HG02623 (cell line): ENCODE measurements around the gene COX10.
"Not testable (repeated sequence)": the region's sequence is repeated elsewhere in the genome, so short reads cannot be mapped to it uniquely, and the experiment has no call there.

Source experiments
- ATAC-seq: cut with Tn5 transposase; IDR thresholded peaks from one replicate; pipeline ENCODE4 v1.9.1; 2021; ENCODE audit warnings: moderate library complexity; ENCODE audit not compliant: unreplicated experiment

The COX10 gene

DNA sequence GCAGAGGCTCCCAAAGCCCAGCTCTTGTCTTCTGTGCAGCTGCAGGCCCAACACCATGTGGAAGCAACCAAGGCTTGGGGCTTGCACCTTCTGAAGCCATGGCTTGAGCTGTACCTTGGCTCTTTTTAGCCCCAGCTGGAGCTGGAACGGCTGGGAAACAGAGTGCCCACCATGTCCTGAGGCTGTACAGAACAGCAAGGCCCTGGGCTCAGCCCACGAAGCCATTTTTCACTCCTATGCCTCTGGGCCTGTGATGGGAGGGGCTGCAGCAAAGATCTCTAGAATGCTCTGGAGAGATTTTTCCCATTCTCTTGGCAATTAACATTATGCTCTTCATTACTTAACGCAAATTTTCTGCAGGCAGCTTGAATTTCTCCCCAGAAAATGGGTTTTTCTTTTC is 99.3 kb downstream of the COX10 start:
- no peak for ATAC-seq

DNA sequence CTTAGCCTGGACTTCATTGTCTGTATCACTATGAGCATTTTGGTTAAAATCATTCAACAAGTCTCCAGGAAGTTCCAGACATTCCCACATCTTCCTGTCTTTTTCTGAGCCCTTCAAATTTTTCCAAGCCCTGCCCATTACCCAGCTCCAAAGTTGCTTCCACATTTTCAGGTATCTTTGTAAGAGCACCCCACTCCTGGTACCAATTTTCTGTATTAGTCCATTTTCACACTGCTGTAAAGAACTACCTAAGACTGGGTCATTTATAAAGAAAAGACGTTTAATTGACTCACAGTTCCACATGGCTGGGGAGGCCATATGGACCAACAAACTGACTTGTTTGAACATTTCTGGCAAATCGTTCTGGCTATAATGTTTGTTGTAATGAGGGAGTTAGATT is 100.0 kb downstream of the COX10 start:
- ATAC-seq, result no peak

DNA sequence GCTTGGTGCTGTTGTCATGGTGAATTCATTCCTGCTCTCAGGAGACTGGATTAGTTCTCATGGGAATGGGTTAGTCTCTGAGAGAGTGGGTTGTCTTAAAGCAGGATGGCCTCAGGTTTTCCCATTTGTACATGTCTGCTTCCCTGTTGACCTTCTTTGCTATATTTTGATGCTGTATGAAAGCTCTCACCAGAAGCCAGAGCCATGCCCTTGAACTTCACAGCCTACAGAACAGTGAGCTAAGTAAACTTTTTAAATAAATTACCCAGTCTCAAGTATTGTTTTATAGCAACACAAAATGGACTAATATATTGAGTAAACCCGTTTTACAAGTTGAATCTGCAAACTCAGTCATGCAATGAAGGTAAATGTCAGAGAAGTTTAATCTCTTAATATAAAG is 100.6 kb downstream of the COX10 start:
- ATAC-seq, result no peak

DNA sequence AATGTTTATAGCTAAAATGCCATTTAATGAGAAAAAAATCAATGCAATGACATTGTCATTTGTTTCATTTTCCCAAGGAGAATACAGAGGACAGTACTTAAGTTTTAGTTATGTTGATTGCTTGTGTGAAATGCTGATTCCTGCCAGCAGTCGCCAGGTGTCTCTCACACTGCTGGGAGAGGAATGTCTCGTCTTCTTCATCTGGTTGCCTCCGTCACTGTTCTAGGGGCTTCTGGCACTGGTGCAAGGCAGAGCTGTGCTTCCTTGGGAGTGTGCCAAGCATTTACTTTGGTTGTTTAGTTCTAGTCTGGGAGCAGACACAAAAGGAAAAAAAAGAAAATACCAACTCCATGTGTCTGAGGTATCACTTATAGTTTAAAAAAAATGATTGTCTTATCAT is 107.7 kb downstream of the COX10 start:
- ATAC-seq, result not testable (repeated sequence)

DNA sequence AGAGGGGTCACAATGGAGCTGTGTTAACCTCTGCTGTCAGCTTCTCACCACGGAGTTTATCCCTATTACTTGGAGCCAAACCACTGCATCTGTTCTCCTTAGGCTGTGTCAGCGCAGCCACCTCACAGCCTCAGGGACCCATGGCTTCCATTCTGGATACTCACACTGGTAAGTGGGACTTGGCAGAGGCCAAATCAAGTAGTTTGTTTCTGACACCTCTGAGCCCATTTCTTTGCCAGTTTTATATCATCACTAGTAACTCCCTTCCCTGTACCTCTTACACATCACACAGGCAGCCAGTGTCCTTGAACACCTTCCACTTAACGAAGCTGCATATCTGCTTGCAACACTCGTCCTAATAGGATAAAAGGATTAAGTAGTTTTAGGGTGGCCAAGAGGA is 108.5 kb downstream of the COX10 start:
- not testable (repeated sequence) for ATAC-seq

DNA sequence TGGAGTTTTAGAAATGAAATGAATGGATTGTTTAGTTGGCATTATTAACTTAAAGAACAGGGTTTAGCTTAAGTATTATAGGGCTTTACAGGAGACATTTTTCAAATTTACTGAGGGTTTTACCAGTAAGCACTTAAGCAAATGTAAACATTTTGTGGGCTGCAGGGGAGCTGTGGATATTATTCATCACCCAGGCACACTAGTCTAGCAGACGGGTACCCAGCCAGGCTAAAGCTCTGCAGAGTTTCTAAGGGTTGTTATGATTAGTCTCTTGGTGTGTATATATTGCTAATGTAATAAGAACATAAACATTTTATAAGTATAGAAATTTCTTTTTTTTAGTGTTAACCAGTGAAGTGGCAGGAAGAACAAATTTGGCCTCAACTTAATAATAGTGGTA is 110.6 kb downstream of the COX10 start:
- ATAC-seq, result not testable (repeated sequence)

DNA sequence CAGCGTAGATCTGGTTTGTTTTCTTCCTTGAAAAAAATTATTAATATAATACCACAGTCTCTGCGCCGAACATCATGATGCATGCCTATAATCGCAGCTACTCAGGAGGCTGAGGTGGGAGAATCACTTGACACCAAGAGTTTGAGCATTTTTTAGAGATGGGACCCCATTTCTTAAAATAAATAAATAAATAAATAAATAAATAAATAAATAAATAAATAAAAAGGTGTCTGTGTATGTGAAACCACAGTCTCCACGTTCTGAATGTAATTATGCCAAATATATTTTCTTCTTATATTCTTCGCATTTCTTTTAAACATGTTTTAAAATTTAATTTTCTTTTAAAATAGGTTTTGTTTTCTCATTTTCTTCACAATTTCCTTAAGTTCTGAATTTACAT is 112.8 kb downstream of the COX10 start:
- ATAC-seq, result not testable (repeated sequence)

DNA sequence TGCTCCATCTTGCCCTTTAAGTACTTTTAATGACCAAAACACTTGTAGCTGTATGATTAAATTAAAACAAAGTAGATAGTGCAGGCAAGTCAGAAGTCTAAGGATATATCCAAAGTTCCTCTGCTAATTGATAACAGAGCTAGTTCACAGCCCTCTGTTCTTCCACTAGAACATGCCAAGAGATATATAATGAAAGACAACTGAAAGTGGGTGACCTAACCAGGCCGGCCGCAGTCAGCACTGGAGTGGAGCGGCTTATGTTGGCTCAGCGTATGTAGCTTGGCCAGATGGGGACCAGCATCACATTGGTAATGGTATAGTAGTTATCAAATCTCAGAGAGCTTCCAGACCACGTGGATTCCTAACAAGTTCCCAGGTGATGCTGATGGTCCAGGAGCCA is 115.2 kb downstream of the COX10 start:
- not testable (repeated sequence) for ATAC-seq

DNA sequence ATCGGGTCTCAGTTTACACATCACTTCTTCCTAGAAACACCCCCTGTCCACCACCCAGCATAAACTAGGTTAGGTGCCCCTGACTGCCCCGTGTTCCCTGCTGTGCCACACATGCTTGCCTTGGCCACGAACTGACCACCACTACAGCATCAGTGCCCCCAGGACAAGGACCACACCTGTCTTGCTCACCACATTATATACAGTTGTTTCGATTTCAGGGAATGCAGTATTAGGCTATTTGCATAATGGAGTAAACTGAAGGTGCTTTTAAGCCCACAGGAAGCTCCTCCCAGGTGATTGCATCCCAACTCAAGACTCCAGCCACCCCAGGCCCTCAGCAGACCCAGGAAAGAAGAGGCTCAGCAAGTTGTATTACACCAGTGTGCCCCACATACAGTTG is 117.1 kb downstream of the COX10 start:
- ATAC-seq, result not testable (repeated sequence)

DNA sequence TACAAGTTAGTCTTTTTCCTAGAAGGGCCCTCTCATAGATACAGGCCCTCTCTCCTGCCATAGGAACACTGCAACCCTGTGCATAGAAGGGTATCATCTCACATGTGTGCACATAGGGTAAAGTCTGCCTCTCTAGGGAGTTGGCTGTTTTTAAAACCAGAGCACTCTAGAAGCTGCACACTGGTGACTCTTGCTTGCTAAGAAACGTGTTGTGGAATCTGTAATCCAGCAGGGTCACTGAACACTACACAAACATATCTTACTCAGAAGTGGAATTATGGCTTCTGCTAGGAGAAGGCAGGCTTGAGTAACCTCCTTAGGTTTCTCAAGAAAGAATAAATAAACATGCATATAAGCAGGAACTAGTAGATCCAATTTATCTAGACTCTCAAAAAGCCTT is 121.5 kb downstream of the COX10 start:
- not testable (repeated sequence) for ATAC-seq

DNA sequence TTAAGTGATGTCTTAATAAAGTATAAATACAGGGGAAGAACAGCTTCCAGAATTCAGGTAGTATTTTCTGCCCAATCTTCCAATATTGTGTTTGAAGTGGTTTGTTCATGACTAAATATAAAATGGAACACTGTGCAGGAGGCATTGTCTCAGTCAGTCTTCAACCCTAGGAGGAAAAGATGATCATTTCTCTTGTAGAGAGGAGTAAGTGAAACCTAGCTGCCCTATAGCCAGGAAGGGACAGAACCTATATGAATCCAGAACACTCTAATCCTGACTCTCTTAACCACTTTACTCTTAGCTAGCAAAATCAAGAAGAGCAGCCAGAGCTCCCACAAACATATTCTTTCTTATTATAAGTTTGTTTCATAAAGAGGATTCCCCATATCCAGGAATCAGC is 122.2 kb downstream of the COX10 start:
- not testable (repeated sequence) for ATAC-seq

DNA sequence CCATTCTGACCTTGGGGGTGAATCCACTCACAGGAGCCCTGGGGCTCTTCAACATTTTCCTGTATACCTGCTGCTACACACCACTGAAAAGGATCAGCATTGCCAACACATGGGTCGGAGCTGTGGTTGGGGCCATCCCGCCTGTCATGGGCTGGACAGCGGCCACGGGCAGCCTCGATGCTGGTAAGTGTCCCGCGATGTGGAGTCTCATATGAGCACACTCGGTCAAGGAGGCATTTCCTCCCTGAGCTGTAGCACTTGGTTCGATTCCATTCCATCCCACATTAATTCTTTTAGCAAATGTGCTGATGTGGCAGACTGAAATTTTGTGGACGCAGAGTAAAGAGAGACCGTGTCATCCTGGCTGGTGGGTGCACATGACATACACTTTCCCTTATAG is 122.7 kb downstream of the COX10 start:
- not testable (repeated sequence) for ATAC-seq

DNA sequence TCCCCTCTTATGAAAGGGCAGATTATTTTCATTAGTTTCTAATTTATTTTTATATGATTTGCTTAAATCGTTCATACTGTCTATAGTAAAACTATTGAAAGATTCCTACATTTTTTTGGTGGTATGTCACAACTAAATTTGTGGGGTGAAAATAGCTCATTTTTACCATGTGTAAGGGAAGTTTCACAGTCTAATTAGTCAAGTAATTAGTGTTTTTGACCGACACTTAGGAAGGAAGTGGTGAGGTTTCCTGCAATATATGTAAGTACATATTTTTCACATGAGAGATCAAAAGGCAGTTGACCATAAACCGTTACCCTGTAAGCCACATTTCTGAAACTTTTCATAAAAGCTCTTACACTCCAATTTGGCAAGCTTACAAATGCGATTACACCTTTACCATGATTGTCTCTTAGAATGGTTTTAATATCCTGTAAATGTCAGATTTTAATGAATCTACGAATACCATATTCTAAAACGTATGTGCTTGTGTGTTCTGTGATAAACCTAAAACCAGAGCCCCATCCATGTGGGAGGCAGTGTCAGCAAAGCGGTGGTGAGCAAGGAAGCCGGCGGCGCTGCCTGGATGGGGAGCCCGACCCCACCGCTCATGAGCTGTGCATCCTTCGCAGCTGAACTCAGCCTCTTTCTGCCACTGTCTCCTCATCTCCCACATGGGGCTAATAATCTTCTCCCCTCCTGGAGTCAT is 123.5 kb downstream of the COX10 start:
- ATAC-seq, result not testable (repeated sequence)

DNA sequence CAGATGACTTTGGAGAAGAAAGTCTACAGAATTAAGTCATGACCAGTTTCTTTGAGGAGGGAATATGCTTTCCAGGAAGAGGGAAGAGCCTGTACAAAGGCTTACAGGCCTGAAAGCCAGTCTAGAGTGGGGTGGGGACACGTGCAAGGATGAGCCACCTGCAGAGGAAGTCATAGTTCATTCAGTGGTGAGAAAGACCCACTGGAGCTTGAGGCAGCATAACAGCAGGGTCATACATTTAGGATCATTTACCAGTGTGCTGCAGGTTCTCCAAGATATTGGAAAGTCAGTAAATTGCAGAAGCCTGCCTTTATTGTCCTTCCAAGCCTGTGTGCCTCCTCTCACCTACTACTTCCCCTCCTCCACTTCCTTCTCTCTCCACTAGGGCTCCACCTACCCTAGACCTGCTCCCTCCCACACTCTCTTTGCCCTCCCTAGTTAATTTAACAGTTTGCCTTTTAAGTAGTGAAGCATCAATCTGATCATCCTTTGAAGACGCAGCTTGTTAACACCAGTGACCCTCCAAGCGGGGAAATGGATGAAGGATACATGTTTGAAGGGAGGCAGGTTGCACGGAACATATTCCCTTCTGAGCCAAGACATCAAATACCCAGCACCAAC is 127.2 kb downstream of the COX10 start:
- no peak for ATAC-seq

DNA sequence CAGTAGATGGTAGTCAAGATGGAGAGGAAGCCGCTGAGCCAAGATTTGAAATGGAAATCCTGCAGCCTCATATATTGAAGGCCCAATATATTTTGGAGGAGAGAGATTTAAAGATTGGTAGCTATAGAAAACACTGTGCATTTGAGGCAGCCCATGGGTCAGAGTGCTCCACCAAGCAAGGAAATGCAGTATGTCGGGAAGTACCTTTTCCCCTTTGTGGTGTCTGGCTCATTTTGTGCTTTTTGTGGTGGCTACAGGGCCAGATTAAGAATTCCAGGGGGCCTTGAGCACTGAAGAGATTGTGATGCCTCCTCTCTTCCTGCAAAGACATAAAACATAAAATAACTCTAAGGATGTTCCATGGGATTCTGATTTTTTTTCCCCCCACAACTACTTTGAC is 127.8 kb downstream of the COX10 start:
- no peak for ATAC-seq

DNA sequence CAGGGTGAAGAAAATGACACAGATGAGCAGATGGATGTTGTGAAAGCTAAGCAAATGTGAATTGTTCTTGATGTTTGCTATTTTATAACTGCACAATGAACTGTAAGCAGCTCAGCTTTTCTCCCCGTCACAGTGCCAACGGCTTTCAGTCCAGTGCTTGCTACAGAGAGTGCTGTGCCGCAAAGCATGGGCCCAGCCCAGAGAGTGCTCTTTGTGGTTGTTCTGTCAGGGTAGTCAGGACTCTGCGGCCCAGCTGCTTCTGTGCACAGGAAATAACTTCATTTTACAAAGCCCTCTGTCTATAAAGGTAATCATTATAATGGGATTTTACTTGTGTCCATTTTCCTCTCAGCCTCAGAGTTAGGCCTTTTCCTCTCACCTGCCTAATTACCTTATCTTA is 128.3 kb downstream of the COX10 start:
- ATAC-seq, result no peak

DNA sequence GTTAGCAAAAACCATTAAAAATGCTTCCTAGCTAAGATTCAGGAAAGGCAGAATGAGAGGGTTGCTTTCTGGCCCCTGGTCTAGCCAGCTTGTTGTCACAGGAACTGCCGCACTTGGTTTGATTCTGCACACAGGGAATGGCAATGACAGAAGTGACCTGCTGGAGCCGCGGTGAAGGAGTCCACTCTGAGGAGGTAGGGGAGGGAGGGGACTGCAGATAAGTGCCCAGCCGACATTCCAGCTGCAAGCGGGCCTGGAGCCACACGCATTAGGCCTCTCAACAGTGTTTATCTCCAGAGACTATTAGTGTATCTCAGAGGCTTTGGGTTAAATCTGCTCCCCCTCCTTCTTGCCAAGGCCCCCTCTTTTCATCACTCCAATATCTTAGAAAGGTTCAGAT is 128.7 kb downstream of the COX10 start:
- no peak for ATAC-seq

DNA sequence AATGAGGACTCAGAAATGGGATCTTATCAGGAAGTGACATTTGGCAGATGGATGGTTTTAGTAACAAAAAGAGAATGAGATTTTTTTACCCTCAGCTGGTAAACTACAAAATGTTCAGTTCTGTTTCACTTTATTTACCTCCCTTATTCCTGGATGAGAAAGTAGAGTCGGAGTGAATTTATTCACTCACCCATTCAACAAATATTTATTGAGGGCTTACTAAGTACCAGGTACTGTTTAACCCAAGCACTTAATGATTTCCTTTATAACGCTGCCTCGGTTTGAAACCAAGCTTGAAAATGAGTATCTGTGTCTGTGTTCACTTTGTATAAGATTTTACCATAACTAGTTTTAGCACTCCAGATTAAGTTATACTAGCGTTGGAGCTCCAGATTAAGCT is 129.3 kb downstream of the COX10 start:
- ATAC-seq, result no peak

DNA sequence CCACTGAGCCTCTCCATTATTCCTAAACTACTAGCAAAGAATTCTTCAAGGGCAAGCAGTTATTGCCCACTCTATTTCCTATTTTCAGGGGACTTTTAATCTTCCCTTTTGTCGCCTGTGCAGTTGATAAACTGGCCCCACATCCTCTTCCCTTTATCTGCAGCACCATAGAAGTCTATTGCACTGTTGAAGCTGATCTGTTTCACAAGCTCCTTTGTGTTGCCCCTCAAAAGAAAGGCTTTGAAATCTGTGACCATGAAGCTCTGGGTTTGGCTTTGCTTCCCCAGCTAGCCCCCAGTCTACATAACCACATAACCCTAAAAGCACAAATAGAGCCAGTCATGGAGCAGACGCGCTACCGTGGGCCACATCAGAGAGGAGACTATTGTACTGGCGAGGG is 130.3 kb downstream of the COX10 start:
- no peak for ATAC-seq

DNA sequence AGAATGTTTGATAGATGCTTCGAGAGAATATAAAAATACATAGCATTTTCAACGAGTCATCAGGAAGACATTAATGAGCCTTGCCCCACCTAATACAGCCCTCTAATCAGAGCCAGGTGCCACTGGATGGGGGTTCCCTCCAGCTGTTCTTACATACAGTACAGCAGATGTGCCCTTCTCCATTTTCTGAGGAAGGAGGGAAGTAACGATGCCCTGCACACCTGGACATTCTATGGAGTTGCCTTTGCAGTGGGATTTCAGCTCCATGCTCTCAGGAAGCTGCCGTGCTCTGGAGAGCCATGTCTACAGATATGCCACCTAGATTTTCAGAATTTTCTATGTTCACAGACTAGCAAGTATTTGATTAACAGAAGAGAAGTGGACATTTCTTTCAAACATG is 131.1 kb downstream of the COX10 start:
- no peak for ATAC-seq

DNA sequence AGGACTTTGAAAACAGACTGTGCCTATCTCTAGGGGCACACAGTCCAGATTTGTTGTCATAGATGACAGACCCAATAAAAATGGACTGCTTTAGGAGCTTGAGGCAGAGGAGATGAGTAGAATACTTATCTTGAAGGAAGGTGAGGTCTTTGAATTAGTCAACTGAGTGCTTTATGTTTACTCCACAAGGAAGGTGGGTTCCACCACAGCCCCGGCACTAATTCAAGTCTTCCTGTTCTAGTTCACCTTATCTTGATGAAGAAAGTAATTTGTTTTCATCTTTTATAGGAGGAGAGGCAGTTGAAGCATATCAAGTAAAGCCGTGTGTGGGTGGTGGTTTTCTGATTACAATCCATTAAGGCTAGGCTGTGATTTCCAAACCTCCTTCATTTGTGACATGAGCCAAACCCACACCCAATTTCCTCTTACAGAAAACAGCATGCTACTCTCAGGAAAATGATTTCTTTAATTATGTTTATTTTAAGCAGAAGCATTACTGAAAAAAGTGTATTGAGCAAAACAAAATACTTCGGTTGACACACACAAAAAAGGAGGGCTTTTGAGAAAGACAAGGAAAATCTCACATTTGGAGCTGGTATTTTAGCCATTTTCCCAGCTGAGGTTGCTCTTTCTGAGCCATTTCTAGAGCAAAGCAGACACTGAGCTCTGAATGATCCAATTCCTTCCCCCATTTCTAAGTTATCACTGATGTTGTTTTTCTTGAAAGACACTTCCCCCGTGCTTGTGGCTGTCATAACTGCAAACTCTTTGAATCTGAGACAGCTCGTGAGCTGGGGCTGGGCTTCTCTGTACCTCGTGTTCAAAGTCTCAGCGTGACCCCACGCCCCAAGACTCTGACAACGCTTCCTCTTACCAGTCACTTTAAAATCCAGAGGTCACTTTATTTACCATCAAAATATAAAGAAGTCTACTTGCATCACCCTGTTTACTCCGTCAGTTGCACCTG is 132.0 kb downstream of the COX10 start:
- no peak for ATAC-seq

DNA sequence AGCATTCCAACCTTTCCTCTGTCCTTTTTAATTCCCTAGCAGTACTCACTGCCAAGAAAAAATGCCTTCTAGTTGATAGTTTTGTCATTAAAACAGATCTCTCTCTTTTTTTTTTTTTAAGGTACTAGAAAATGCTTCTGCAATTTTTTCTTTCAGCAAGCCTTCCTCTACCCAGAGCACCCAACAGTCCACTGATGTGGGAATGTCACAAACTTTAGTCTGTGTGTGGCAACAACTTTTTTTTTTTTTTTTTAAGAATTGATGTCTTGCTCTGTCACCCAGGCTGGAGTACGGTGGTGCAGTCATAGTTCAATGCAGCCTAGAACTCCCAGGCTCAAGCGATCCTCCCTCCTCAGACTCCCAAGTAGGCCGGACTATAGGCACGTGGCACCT is 132.7 kb downstream of the COX10 start:
- no peak for ATAC-seq
